Heart right ventricle (tissue), 16 donors: ENCODE data around the gene MAB21L2. TPM values are rescaled to one million over a fixed set of nuclear protein-coding genes. Genes with fewer than 3 reads are reported as not detected.

Experiments used
- ATAC-seq, 8 donors: fragments of 200-7000 bp; cut with Tn5 transposase; one replicate each; pipeline ENCODE4 v1.9.1; 2020; ENCODE audit warnings: mild to moderate bottlenecking in 8 of 8, moderate library complexity in 8 of 8, moderate number of reproducible peaks in 1 of 8
- DNase-seq, 2 donors: peaks; one replicate each; pipeline ENCODE4 v3.0.0-alpha.2; 2020
- H3K27ac ChIP-seq, 10 donors: fragments of 200-600 bp; sonication (generic) in 2 of 10; one replicate each; pipeline versions ENCODE4 v1.5.0 to v1.8.0; 2020 to 2022; ENCODE audit warnings: mild to moderate bottlenecking in 3 of 10
- H3K27me3 ChIP-seq, 7 donors: fragments of 200-600 bp; one replicate each; pipeline ENCODE4 v1.8.0; 2021 to 2022; ENCODE audit warnings: mild to moderate bottlenecking in 2 of 7
- H3K36me3 ChIP-seq, 9 donors: fragments of 200-600 bp; sonication (generic) in 1 of 9; one replicate each; pipeline versions ENCODE4 v1.5.0 to v1.8.0; 2020 to 2022; ENCODE audit warnings: mild to moderate bottlenecking in 2 of 9
- H3K4me1 ChIP-seq, 9 donors: fragments of 200-600 bp; sonication (generic) in 1 of 9; one replicate each; pipeline versions ENCODE4 v1.5.0 to v1.8.0; 2020 to 2022; ENCODE audit warnings: mild to moderate bottlenecking in 4 of 9
- H3K4me3 ChIP-seq, 10 donors: fragments of 200-600 bp; sonication (generic) in 2 of 10; one replicate each; pipeline versions ENCODE4 v1.5.0 to v1.8.0; 2020 to 2022; ENCODE audit warnings: mild to moderate bottlenecking in 7 of 10, moderate library complexity in 2 of 10
- H3K9me3 ChIP-seq, 11 donors: fragments of 200-600 bp in 10 of 11; sonication (generic) in 2 of 11; one replicate each; pipeline versions ENCODE4 v1.5.0 to v1.8.0; 2013 to 2022; ENCODE audit warnings: mild to moderate bottlenecking in 2 of 11, control low read depth in 1 of 11, moderate library complexity in 1 of 11
- WGBS, 2 donors: extraction: QIAGEN DNeasy Blood & Tissue Kit; methylation state at CpG; one replicate each; pipeline ENCODE4 v1.1.7; 2013; ENCODE audit warnings: inconsistent platforms in 1 of 2; 5-methylcytosine and 5-hydroxymethylcytosine counted together
- intact Hi-C, 10 donors: fragments of 100-400 bp; cut with DNase I; formaldehyde crosslinking; loops; one replicate each; pipeline versions ENCODE4 v1.11.1 to v1.14.2; 2022
- polyA plus RNA-seq, 2 donors: library from polyadenylated mRNA; stranded (reverse); fragments of 200-250 nt; gene quantifications; one replicate each; pipeline ENCODE4 v1.2.3, GENCODE V29; 2013
- total RNA-seq, 10 donors: library from RNA; stranded (reverse); fragmentation: NEBNext Ultra II Directional in 3 of 10; extraction: Animal tissue kit (Norgen Biotek cat#: 25700) in 3 of 10; gene quantifications; one replicate each; pipeline versions ENCODE4 v1.2.1 to v1.2.4, GENCODE V29; 2021 to 2023
- TF ChIP-seq, protein P1 (sequence below), 9 donors: fragments of 200-600 bp; sonication (generic) in 2 of 9; IDR thresholded peaks; one replicate each; pipeline versions ENCODE4 v1.5.0 to v1.8.0; 2021 to 2022; ENCODE audit warnings: antibody characterized with exemption in 9 of 9, mild to moderate bottlenecking in 5 of 9, moderate library complexity in 1 of 9
- donor health status: Arrhythmogenic right ventricular cardiomyopathy.
- donor health status: ischemic (EF 13 %, LVEDD 7.1; RV severe dilation, severe dysfunction).
- donor health status: healthy with polysubstance abuse.
- donor health status: DM: no; HTN: yes; CAD: no.
- donor health status: DM: no; HTN: no; CAD: no.
- donor health status: ischemic (EF 25% LVEDD 6.9; RV normal size, moderate dysfunction).
- donor health status: ischemic (EF 25% LVEDD 5.7; RV mildly dilated, moderate dysfunction).
- donor health status: healthy.
- donor health status: DM: yes; HTN: yes; CAD: no.
- donor health status: Ischemic cardiomyopathy.
- donor health status: ischemic (EF 35%, LVEDD 5.7; RV mildly dilated, moderate dysfunction).
- donor health status: nonischemic (EF 11% LVEDD 7.7; RV severe dilation, severe dysfunction).
- donor health status: DM: yes; HTN: yes; CAD: no.
- donor health status: PGD.
- donor health status: ischemic (EF 29% LVEDD 5.4; RV normal size, mild dysfunction).
- donor health status: nonischemic (EF 23%, LVEDD 6.1; RV moderate dilation, normal function).

The MAB21L2 gene
- total and polyA plus RNA-seq, 12 donors: 0.03 to 0.15 (median 0.10) TPM; not detected in 6

- DNase-seq: no peak
- intact Hi-C loops: loop anchor here in 1 of 10 donors (10.0 kb wide), 1 partner anchor 299 kb away; no protein-coding TSS in a partner anchor
- Histone ChIP-seq H3K36me3 (peaks cover 0 to 31% (median 0%) of the 10 kb centered on the region in 9 donors), H3K4me3 (no peak overlapping the region), H3K4me1 (no peaks in the 10 kb centered on the region), H3K9me3 (no peaks in the 10 kb centered on the region), H3K27me3 (no peaks in the 10 kb centered on the region), H3K27ac (no peak overlapping the region)
- ATAC-seq: no peak
- WGBS, 2 donors: 81 to 87% methylated on average over 1 of the region's 1 CpG
- TF ChIP-seq, protein P1, sequence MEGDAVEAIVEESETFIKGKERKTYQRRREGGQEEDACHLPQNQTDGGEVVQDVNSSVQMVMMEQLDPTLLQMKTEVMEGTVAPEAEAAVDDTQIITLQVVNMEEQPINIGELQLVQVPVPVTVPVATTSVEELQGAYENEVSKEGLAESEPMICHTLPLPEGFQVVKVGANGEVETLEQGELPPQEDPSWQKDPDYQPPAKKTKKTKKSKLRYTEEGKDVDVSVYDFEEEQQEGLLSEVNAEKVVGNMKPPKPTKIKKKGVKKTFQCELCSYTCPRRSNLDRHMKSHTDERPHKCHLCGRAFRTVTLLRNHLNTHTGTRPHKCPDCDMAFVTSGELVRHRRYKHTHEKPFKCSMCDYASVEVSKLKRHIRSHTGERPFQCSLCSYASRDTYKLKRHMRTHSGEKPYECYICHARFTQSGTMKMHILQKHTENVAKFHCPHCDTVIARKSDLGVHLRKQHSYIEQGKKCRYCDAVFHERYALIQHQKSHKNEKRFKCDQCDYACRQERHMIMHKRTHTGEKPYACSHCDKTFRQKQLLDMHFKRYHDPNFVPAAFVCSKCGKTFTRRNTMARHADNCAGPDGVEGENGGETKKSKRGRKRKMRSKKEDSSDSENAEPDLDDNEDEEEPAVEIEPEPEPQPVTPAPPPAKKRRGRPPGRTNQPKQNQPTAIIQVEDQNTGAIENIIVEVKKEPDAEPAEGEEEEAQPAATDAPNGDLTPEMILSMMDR (IDR thresholded peaks at IDR 0.05): peak in 4 of 9 donors; percentile 20 to 24 (median 22)
These were observed 12.0 kb downstream of the MAB21L2 start for GRCh38 chr4:150593996-150594395.

GRCh38 chr4:150598909-150599308 is 17.0 kb downstream of the MAB21L2 start:
- ATAC-seq (no peak), DNase-seq (no peak)
- no peaks in the 10 kb centered on the region for H3K9me3 ChIP-seq
- intact Hi-C loops: loop anchor here in 1 of 10 donors (10.0 kb wide), 1 partner anchor 304 kb away; no protein-coding TSS in a partner anchor
- H3K27me3 ChIP-seq: no peaks in the 10 kb centered on the region
- H3K4me1 ChIP-seq: no peaks in the 10 kb centered on the region
- WGBS, 2 donors: 93 to 94% methylated on average over 12 of the region's 12 CpGs
- H3K36me3 ChIP-seq: peaks cover 0 to 17% (median 0%) of the 10 kb centered on the region in 9 donors
- H3K4me3 ChIP-seq: no peak overlapping the region
- TF ChIP-seq, protein P1 (IDR thresholded peaks at IDR 0.05): no peak
- no peak overlapping the region for H3K27ac ChIP-seq

GRCh38 chr4:150599547-150599946 is 17.6 kb downstream of the MAB21L2 start:
- H3K4me1 ChIP-seq: no peaks in the 10 kb centered on the region
- 98 to 99% methylated on average over 1 of the region's 1 CpG for WGBS, 2 donors

DNA sequence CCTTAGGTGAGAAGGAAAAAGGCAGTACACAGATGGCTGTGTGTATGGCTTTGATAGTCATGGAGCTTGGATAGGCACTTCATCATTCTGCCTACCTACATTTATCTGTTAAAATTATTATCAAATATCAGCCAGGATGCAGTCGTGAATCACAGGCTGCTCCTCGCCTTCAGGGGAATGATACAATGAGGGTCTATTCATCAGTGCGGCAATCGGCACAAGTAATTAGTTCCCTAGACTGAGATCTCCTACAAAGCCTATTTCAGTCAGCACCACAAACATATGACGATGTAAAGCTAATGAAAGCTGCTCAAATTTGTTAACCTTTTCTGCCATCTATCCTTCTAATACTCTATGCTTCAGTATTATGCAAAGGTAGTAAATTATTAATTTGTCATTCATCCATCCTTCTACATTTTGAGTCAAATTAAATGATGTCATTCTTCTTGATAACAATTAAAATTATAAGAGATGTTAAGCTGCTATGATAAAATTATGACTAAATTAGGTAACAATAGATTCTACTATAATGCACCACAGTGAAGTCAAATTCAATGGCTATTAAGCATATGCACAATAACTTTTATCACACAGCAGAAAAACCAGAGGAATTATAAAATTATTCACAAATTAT is 19.0 kb downstream of the MAB21L2 start:
- Histone ChIP-seq H3K4me3 (no peak overlapping the region), H3K9me3 (no peaks in the 10 kb centered on the region), H3K27ac (no peak overlapping the region), H3K4me1 (no peaks in the 10 kb centered on the region), H3K36me3 (peaks cover 0 to 17% (median 0%) of the 10 kb centered on the region in 9 donors), H3K27me3 (no peaks in the 10 kb centered on the region)
- 85 to 87% methylated on average over 5 of the region's 5 CpGs for WGBS, 2 donors
- DNase-seq (no peak), ATAC-seq (no peak)
- intact Hi-C loops: no loop called here
- TF ChIP-seq, protein P1 (IDR thresholded peaks at IDR 0.05): no peak

More at GRCh38 chr4:150599547-150599946, 17.6 kb downstream of the MAB21L2 start:
- Histone ChIP-seq H3K27me3 (no peaks in the 10 kb centered on the region), H3K27ac (no peak overlapping the region), H3K4me3 (no peak overlapping the region), H3K36me3 (peaks cover 0 to 17% (median 0%) of the 10 kb centered on the region in 9 donors), H3K9me3 (no peaks in the 10 kb centered on the region)
- DNase-seq (no peak), ATAC-seq (no peak)
- TF ChIP-seq, protein P1 (IDR thresholded peaks at IDR 0.05): no peak
- intact Hi-C loops: loop anchor here in 1 of 10 donors (10.0 kb wide), 1 partner anchor 305 kb away; no protein-coding TSS in a partner anchor
